ENCODE results near the gene SLC25A10. TPM values are rescaled to one million over a fixed set of nuclear protein-coding genes. Genes with fewer than 3 reads are reported as not detected.
A peak's percentile ranks its signal among the peaks of the same experiment; 100 is the strongest.

Gene SLC25A10
- total RNA-seq, 1 experiment from 2014 or later = 30.9 TPM

DNA sequence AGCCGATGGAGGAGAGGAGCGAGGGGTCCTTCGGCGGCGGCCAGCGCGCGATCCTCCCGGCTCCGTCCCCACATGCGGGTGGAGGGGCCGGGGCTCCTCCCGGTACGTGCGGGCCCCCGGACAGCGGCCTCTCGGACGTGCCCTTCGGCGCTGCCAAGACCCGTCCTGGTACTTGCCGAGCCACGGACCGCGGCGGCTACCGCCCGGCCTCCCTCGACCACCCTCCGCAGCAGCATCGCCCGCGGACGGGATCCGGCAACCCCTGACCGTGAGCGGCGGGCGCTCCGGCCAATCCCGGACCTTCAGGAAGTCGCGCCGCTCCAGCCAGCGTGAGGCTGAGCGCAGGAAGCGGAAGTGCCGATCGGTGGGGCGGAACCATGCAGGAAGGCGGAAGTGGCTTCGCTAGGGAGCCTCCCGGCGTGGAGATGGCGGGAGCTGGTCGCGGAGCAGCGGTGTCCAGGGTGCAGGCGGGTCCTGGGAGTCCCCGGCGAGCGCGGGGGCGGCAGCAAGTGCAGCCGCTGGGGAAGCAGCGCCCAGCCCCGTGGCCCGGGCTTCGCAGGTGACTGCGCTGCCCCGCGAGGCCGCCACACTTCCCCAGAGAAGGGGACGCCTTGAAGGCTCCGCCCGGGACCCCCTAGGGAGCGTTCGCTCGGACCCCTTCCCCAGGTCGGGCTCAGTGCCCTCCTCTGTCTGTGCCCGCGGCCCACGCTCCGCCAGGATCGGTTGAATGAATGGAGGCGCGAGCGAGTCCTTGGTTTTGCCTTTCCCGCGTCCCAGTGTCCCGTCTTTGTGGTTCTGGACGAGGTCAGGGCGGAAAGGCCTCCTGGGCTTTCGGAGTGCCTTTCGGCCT is 45.5 kb upstream of the SLC25A10 start, which contains the start of the genes CCDC137 and OXLD1:
TSS of gene CCDC137 (plus strand) at position 396 of the 850 bp plus-strand sequence. CDS start at position 426, 30 bp downstream.
TSS of gene OXLD1 (minus strand) at position 264 of the 850 bp plus-strand sequence. CDS start at position 236, 28 bp downstream.
- H3T11ph ChIP-seq (ENCODE audit: low read length) = no peak within 1 kb of the TSS
- peak; percentile 99 for DNase-seq
- H3K23ac ChIP-seq (ENCODE audit: insufficient read length, low read depth, low read length) = no peak within 1 kb of the TSS
- no peak within 1 kb of the TSS for H2AK5ac ChIP-seq (ENCODE audit: insufficient read length, low read length)
- TF ChIP-seq, protein P1, sequence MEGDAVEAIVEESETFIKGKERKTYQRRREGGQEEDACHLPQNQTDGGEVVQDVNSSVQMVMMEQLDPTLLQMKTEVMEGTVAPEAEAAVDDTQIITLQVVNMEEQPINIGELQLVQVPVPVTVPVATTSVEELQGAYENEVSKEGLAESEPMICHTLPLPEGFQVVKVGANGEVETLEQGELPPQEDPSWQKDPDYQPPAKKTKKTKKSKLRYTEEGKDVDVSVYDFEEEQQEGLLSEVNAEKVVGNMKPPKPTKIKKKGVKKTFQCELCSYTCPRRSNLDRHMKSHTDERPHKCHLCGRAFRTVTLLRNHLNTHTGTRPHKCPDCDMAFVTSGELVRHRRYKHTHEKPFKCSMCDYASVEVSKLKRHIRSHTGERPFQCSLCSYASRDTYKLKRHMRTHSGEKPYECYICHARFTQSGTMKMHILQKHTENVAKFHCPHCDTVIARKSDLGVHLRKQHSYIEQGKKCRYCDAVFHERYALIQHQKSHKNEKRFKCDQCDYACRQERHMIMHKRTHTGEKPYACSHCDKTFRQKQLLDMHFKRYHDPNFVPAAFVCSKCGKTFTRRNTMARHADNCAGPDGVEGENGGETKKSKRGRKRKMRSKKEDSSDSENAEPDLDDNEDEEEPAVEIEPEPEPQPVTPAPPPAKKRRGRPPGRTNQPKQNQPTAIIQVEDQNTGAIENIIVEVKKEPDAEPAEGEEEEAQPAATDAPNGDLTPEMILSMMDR (conservative IDR thresholded peaks at IDR 0.05) = no peak
- H2BK15ac ChIP-seq (ENCODE audit: low read depth, low read length) = no peak within 1 kb of the TSS; the same call in 1 of the 2 replicates
- H3K4ac ChIP-seq (ENCODE audit: low read depth, low read length) = no peak within 1 kb of the TSS
- peaks cover 4% of the 10 kb centered on the region; the same call in 1 of the 2 replicates for H3K79me2 ChIP-seq (ENCODE audit: insufficient read depth, low read length)
- H4K8ac ChIP-seq (replicated peaks; ENCODE audit: insufficient read length, low read depth, low read length) = no peak within 1 kb of the TSS
- no peaks in the 10 kb centered on the region for H3K9me3 ChIP-seq (ENCODE audit: control insufficient read depth, low read depth, low read length)
- peak within 1 kb of the TSS; percentile 86 for H3K9ac ChIP-seq (ENCODE audit: extremely low read depth, insufficient read length, low read length)
- H3K27ac ChIP-seq (ENCODE audit: insufficient read length, low read depth, low read length) = no peak within 1 kb of the TSS
- H3K18ac ChIP-seq (ENCODE audit: insufficient read length, low read depth, low read length) = no peak within 1 kb of the TSS
- Mint-ChIP-seq H3K27ac (peak within 1 kb of the TSS; percentile 87 to 98 (median 92); a peak in 6 of 7 replicates), H3K9me3 (no peaks in the 10 kb centered on the region), H3K4me1 (peaks cover 18 to 19% of the 10 kb centered on the region in 2 experiments), H3K27me3 (ENCODE audit: low read depth) (no peaks in the 10 kb centered on the region), H3K36me3 (ENCODE audit: insufficient read depth in 1 of 3, low read depth in 3 of 3) (peaks cover 31 to 53% (median 53%) of the 10 kb centered on the region in 3 experiments; a peak in 6 of 7 replicates), H3K4me3 (peak within 1 kb of the TSS; percentile 97)
- H3K79me1 ChIP-seq (ENCODE audit: insufficient read depth, low read depth, low read length, poor library complexity, severe bottlenecking) = peaks cover 10% of the 10 kb centered on the region
- peaks cover 3% of the 10 kb centered on the region for H3K23me2 ChIP-seq (ENCODE audit: insufficient read length, low read depth, low read length, poor library complexity, severe bottlenecking)
- H3K27me3 ChIP-seq (ENCODE audit: insufficient read depth, low read length) = no peaks in the 10 kb centered on the region
- H3K4me1 ChIP-seq (ENCODE audit: insufficient read depth, low read length) = peaks cover 2% of the 10 kb centered on the region; the same call in 1 of the 2 replicates
- H4K20me1 ChIP-seq (ENCODE audit: control insufficient read depth, insufficient read depth, insufficient read length) = no peaks in the 10 kb centered on the region
- no peak within 1 kb of the TSS for H4K91ac ChIP-seq (ENCODE audit: insufficient read length, low read depth, low read length)
- peak within 1 kb of the TSS; percentile 89 for H3K4me2 ChIP-seq (ENCODE audit: insufficient read depth, insufficient read length, low read length)
- H2BK12ac ChIP-seq (ENCODE audit: insufficient read length, low read depth, low read length) = no peak within 1 kb of the TSS
- WGBS (ENCODE audit: extremely low coverage, insufficient read length, low lambda C conversion rate) = no CpG with 5 or more reads among the region's 96 CpGs
- H2BK5ac ChIP-seq (ENCODE audit: insufficient read length, low read length) = no peak within 1 kb of the TSS
- no peak within 1 kb of the TSS for H2AFZ ChIP-seq (ENCODE audit: low read length)
- no peak within 1 kb of the TSS for H2BK20ac ChIP-seq (ENCODE audit: low read depth, low read length, poor library complexity, severe bottlenecking)
- H3K56ac ChIP-seq (ENCODE audit: insufficient read length, low read depth, low read length) = no peak within 1 kb of the TSS
- peak within 1 kb of the TSS; percentile 58 for H3K14ac ChIP-seq (ENCODE audit: insufficient read depth, low read length)
- no peak within 1 kb of the TSS for H2BK120ac ChIP-seq (ENCODE audit: low read depth, low read length, poor library complexity, severe bottlenecking)
- H4K5ac ChIP-seq (ENCODE audit: insufficient read length, low read depth, low read length) = peak within 1 kb of the TSS; percentile 94
